GM12872 (cell line): ENCODE results near the gene SCYL2.

Experiments used
- TF ChIP-seq, protein P1 (sequence below): IDR thresholded peaks from 3 replicates; pipeline ENCODE4 v1.5.1; 2011; ENCODE audit warnings: low read depth, mild to moderate bottlenecking, low read length, moderate library complexity; ENCODE audit not compliant: insufficient read depth

Gene SCYL2

DNA sequence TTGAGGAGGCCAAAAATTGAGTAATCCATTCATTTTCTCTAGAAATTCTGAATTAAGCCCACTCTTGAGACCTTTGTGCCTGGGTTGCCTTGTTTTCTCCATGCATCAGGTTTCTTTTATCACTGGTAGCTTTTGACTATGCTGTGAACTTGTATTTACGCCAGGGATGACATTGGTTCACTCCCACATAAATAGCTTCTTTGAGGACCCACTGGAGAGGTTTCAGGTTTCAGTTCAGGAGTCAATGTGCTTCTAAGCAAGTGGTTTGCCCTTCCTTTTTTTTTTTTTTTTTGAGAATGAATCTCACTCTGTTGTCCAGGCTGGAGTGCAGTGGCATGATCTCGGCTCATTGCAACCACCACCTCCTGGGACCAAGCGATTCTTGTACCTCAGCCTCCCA is 79.7 kb downstream of the SCYL2 start:
- TF ChIP-seq, protein P1, sequence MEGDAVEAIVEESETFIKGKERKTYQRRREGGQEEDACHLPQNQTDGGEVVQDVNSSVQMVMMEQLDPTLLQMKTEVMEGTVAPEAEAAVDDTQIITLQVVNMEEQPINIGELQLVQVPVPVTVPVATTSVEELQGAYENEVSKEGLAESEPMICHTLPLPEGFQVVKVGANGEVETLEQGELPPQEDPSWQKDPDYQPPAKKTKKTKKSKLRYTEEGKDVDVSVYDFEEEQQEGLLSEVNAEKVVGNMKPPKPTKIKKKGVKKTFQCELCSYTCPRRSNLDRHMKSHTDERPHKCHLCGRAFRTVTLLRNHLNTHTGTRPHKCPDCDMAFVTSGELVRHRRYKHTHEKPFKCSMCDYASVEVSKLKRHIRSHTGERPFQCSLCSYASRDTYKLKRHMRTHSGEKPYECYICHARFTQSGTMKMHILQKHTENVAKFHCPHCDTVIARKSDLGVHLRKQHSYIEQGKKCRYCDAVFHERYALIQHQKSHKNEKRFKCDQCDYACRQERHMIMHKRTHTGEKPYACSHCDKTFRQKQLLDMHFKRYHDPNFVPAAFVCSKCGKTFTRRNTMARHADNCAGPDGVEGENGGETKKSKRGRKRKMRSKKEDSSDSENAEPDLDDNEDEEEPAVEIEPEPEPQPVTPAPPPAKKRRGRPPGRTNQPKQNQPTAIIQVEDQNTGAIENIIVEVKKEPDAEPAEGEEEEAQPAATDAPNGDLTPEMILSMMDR, result no peak

DNA sequence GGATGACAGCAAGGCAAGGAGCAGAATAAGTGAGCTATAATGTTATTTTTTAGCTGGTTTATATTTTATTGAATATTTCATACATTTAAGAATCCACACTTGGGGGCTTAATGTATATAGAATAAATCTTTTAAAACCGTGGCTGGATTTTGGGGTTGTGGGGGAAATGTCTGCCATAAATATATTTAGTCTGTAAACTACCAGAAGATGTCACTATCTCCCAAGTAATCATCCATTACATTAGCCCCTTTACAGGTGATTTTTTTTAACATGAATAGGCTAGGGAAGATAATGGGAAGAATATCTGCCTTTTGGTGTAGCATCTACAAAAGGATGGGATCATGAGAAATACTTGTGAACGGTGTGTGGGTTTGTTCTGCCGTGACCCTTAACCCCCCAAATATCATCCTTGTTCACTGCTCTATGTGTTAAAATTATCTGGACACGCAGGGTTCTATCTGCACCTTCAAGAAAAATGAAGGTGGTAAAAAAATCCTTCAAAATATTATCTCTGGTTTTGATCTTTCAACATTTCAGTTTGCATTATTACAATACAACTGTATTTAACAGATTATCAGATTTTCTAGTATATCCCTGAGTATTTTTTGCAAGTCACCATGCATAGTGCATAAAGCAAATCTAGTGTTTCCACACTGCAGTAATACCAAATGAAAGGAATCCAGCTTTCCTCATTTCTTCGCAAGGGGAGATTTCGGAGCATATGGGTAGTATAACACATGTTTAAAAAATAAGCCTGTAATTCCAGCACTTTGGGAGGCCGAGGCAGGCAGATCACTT is 81.9 kb downstream of the SCYL2 start:
- TF ChIP-seq, protein P1, result no peak

DNA sequence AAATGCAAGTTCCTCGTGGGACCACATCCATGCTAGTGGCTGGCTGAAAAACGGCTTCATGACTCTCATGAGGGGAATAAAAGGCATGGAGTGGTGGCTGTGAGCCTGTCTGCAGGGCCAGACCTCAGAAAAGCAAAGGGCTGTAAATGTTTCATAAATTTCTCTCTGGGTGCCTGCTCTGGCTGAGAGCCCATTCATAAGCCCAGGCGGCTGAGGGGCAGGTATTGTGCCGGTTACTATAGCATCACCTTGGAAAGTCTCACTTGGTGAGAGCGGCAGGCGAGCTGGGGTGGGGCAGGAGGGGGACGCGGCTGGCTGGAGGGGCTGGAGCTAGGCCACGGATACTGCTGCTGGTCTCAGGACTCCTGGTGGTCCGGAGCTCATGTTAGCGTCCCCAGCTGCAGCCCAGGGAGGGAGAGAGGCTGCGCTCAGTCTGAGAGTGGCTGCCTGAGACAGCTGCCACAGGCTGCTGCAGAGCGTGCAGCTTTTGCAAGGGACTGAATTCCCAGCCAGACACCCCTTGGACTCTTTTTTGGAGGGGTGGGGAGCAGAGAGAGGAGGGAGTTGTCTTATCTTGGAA is 89.8 kb downstream of the SCYL2 start, which contains the start of gene SLC17A8:
Gene SLC17A8 (plus strand): TSS at position 431 of the 580 bp plus-strand sequence. CDS start 318 bp downstream, outside the sequence.
- TF ChIP-seq, protein P1, result no peak

DNA sequence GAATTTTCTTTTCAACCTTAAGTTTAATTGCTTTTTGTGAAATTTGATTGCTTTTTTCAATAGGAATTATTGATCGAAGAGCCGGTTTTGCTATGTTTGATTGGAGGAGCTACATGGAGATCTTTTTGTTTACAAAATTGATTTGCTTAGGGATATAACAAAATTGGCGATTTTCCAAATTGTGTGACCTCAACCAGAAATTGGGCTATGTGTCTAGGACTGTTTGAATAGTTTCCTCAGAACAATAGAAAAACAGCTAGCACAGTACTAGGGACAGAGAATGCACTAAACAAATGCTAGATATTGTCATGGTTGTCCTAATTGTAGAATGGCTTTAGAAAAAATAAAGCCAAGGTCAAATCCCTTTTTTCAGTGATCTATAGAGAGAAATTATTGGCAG is 92.3 kb downstream of the SCYL2 start:
- TF ChIP-seq, protein P1, result no peak

DNA sequence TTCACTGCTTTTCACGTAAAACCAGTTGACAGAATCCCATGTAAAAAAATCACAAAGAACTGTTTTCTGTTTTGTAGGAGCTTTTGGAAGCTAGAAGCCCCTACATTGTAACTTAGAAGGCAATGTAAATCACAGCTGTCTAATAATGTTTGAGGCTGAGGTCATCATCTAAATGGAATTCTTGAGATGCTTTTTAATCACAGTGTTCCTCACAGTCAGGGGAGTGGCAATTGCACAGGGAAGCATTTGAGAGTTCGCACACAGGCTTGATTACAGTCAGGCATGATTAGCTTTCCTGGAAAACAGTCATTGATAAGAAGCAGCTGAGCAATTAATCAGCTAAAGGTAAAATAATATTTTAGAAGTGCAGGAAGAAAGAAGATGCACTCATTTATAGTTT is 92.8 kb downstream of the SCYL2 start:
- TF ChIP-seq, protein P1, result no peak

DNA sequence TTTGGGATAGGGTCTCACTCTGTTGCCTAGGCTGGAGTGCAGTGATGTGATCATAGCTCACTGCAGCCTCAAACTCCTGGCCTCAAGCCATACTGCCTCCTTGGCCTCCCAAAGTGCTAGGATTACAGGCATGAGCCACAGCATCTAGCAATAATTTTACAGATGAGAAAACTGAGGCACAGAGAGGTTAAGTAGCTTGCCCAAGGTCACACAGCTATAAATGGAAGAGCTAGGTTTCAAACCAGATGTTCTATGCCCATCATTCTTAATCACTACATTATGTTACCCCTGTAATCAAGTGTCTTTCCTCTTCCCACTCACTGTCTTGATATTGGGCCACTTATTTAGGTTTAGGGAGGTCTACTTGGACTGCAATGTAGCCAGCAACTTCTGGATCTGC is 93.5 kb downstream of the SCYL2 start:
- TF ChIP-seq, protein P1, result no peak

DNA sequence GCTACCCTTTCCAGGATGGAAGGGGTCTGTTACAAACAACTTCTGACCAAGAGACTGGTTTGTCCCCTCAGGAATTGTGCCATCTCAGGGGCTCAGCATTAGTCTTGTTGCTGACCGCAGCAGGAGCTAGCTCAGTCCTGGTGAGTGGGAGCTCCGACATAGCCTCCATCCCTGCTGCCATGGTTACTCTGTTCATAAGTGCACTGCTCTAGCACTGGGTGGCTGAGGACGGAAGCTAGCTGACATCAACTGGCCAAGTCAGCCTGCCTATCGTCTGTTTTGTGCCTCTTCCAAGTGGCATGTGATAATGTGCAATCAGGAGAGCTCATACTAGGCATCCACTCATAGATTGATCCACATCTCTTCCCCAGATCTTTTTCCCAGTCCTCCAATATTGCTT is 97.3 kb downstream of the SCYL2 start:
- TF ChIP-seq, protein P1, result no peak
